Thymus (tissue), 11 donors: ENCODE results near the gene RDH14. TPM values are rescaled to one million over a fixed set of nuclear protein-coding genes. Genes with fewer than 3 reads are reported as not detected.

Experiments used
- DNase-seq, 9 donors: peaks; one replicate each; pipeline ENCODE4 v3.0.0-alpha.2; 2013; ENCODE audit warnings: low spot score in 9 of 9, low read depth in 6 of 9, missing footprints in 1 of 9
- H3K27ac ChIP-seq, 2 donors: one replicate each; pipeline ENCODE4 v1.5.1; 2013; ENCODE audit warnings: control low read depth in 1 of 2, low read depth in 1 of 2, low read length in 1 of 2, mild to moderate bottlenecking in 1 of 2, moderate library complexity in 1 of 2
- H3K27me3 ChIP-seq, 2 donors: one replicate each; pipeline ENCODE4 v1.5.1; 2013; ENCODE audit warnings: low read length in 1 of 2; ENCODE audit not compliant: control insufficient read depth in 2 of 2, insufficient read depth in 1 of 2
- H3K36me3 ChIP-seq, 2 donors: one replicate each; pipeline ENCODE4 v1.5.1; 2013; ENCODE audit warnings: low read length in 1 of 2, mild to moderate bottlenecking in 1 of 2, moderate library complexity in 1 of 2; ENCODE audit not compliant: control insufficient read depth in 2 of 2, insufficient read depth in 2 of 2
- H3K4me1 ChIP-seq, 2 donors: one replicate each; pipeline ENCODE4 v1.5.1; 2013; ENCODE audit warnings: low read length in 2 of 2; ENCODE audit not compliant: control insufficient read depth in 2 of 2, insufficient read depth in 2 of 2
- H3K4me3 ChIP-seq, 2 donors: one replicate each; pipeline ENCODE4 v1.5.1; 2013; ENCODE audit warnings: low read length in 2 of 2, control low read depth in 1 of 2, mild to moderate bottlenecking in 1 of 2
- H3K9me3 ChIP-seq, 2 donors: one replicate each; pipeline ENCODE4 v1.5.1; 2013; ENCODE audit warnings: low read length in 1 of 2, mild to moderate bottlenecking in 1 of 2; ENCODE audit not compliant: control insufficient read depth in 2 of 2, insufficient read depth in 1 of 2
- WGBS: extraction: QIAGEN DNeasy Blood & Tissue Kit; methylation state at CpG from one replicate; pipeline ENCODE4 v1.1.7; 2013; 5-methylcytosine and 5-hydroxymethylcytosine counted together
- polyA plus RNA-seq: library from polyadenylated mRNA; stranded (reverse); fragments of 200-250 nt; gene quantifications from one replicate; pipeline ENCODE4 v1.2.3, GENCODE V29; 2013
- total RNA-seq: library from RNA; stranded (reverse); fragments of 120-200 nt; gene quantifications from one replicate; pipeline ENCODE4 v1.2.4, GENCODE V29; 2013
- donor health status: healthy.

Gene RDH14
- total and polyA plus RNA-seq, 2 donors, result 31.8 to 36.5 TPM

GRCh38 chr2:18522484-18523146 lies 37.8 kb downstream of the RDH14 start:
- no peaks in the 10 kb centered on the region for H3K4me1 ChIP-seq
- no peak overlapping the region for H3K27ac ChIP-seq
- no peaks in the 10 kb centered on the region for H3K9me3 ChIP-seq
- 99% methylated on average over 2 of the region's 2 CpGs for WGBS
- H3K27me3 ChIP-seq, result peaks cover 0 to 10% of the 10 kb centered on the region in 2 donors
- no peaks in the 10 kb centered on the region for H3K36me3 ChIP-seq
- DNase-seq, result no peak
- H3K4me3 ChIP-seq, result no peak overlapping the region

DNA sequence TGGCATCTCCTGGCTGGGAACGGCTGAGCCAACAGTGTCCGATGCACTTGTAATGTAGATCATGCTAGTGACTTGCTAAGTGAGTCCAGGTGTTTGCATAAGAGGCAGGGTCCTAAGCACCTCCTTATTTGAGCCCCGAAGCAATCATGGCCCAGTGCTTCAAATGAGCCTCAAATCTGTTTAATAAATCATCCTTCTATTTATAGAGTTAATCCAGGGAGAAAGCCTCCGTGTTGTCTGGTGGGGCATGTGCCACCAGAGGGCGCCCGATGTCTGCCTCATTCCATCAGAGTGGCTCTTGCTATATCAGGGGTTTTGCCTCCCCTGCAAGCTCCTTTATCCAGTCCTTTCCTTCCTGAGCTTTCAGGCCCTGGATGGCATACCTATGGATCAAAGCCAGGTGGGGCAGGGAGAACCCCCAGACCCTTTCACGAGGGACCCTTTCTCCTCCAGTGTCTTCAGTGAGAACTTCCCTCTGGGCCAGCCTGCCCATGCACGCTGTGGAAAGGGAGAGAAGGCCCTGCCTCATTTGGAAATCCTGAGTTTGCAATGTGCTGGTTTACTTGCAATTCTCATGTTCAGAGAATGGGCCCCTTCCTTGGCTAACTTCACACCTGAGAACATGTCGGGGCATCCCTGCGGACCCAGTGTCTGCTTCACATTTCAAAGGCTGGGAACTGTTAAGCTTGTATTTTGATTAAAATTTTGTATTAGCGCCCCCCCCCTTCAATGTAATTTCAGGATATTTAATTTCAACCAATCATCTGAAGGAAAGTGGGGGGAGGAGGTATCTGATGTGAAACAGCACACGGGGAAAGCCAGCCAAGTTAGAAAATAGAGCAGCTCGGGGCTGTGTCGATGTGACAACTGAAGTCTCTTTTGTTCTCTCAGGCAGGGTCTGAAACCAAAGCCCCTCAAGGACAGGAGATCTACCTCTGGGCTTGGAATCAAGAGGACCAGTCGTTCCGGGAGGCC lies 39.7 kb downstream of the RDH14 start:
- peak overlapping the region in 1 of 2 donors; percentile 64 for H3K27ac ChIP-seq
- no peak overlapping the region for H3K4me3 ChIP-seq
- WGBS, result 57% methylated on average over 16 of the region's 16 CpGs
- peak; percentile 29 to 71 (median 44) for DNase-seq
- H3K9me3 ChIP-seq, result no peaks in the 10 kb centered on the region
- H3K4me1 ChIP-seq, result no peaks in the 10 kb centered on the region
- H3K36me3 ChIP-seq, result no peaks in the 10 kb centered on the region
- H3K27me3 ChIP-seq, result peaks cover 0 to 10% of the 10 kb centered on the region in 2 donors

DNA sequence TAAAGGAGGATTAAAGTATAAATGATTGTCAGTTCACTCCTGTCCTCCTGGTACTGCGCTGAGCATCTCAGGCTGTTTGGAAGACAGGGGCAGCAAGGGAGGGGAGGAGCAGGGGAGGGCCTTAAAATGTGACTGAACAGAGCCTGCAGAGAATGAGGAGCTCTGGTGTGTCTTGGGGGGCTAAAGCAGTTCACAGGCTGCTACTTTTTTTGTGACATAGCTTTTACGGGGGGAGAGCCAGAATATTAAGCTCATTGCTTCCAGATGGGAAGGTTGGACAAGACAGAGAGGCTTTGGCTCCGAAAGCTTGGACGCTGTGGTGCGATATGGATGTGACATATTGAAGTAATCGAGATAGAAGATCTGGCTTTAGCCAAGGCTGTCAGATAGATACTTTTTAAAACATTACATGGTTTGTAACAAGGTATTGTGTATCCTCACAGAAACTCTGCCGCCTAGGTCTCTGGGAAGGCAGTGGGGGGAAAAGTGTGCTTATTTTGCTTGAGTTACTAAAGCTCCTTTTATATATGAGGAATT lies 40.5 kb downstream of the RDH14 start:
- peaks cover 0 to 10% of the 10 kb centered on the region in 2 donors for H3K27me3 ChIP-seq
- WGBS, result 68% methylated on average over 7 of the region's 7 CpGs
- H3K4me3 ChIP-seq, result no peak overlapping the region
- H3K27ac ChIP-seq, result no peak overlapping the region
- no peaks in the 10 kb centered on the region for H3K4me1 ChIP-seq
- no peak for DNase-seq
- H3K9me3 ChIP-seq, result no peaks in the 10 kb centered on the region
- no peaks in the 10 kb centered on the region for H3K36me3 ChIP-seq

GRCh38 chr2:18518116-18519111 lies 42.0 kb downstream of the RDH14 start:
- WGBS, result 90% methylated on average over 11 of the region's 11 CpGs
- Histone ChIP-seq H3K4me1 (no peaks in the 10 kb centered on the region), H3K27ac (no peak overlapping the region), H3K36me3 (no peaks in the 10 kb centered on the region), H3K9me3 (no peaks in the 10 kb centered on the region), H3K4me3 (no peak overlapping the region), H3K27me3 (peaks cover 0 to 8% of the 10 kb centered on the region in 2 donors)
- DNase-seq, result no peak

- no peaks in the 10 kb centered on the region for H3K4me1 ChIP-seq
- no peaks in the 10 kb centered on the region for H3K9me3 ChIP-seq
- no peak for DNase-seq
- H3K27me3 ChIP-seq, result peaks cover 0 to 7% of the 10 kb centered on the region in 2 donors
- H3K36me3 ChIP-seq, result no peaks in the 10 kb centered on the region
- no peak overlapping the region for H3K4me3 ChIP-seq
- 81% methylated on average over 1 of the region's 1 CpG for WGBS
- no peak overlapping the region for H3K27ac ChIP-seq
Measured at GRCh38 chr2:18517386-18517785, 43.1 kb downstream of the RDH14 start.

DNA sequence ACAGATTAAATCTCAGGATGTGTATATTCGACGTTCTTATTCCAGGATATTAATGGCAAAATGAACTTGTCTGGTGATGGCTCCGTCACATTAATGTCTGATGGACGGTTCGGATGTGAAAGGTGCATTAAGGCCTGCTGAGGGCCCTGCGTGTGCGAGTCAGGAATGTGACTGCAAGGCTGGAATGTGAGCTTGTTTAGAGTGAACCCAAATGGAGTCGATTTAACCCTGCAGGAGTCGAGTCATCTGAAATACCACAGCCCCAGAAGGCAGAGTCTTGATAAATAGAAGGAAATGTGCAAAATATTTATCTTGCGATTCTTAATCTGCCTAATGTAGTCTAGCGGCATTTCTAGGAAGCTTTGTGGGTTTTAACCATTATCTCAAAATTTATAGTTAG lies 44.3 kb downstream of the RDH14 start:
- H3K9me3 ChIP-seq, result no peaks in the 10 kb centered on the region
- DNase-seq, result no peak
- H3K4me1 ChIP-seq, result no peaks in the 10 kb centered on the region
- peaks cover 0 to 7% of the 10 kb centered on the region in 2 donors for H3K27me3 ChIP-seq
- no peaks in the 10 kb centered on the region for H3K36me3 ChIP-seq
- H3K27ac ChIP-seq, result no peak overlapping the region
- H3K4me3 ChIP-seq, result no peak overlapping the region
- WGBS, result 74% methylated on average over 11 of the region's 11 CpGs

DNA sequence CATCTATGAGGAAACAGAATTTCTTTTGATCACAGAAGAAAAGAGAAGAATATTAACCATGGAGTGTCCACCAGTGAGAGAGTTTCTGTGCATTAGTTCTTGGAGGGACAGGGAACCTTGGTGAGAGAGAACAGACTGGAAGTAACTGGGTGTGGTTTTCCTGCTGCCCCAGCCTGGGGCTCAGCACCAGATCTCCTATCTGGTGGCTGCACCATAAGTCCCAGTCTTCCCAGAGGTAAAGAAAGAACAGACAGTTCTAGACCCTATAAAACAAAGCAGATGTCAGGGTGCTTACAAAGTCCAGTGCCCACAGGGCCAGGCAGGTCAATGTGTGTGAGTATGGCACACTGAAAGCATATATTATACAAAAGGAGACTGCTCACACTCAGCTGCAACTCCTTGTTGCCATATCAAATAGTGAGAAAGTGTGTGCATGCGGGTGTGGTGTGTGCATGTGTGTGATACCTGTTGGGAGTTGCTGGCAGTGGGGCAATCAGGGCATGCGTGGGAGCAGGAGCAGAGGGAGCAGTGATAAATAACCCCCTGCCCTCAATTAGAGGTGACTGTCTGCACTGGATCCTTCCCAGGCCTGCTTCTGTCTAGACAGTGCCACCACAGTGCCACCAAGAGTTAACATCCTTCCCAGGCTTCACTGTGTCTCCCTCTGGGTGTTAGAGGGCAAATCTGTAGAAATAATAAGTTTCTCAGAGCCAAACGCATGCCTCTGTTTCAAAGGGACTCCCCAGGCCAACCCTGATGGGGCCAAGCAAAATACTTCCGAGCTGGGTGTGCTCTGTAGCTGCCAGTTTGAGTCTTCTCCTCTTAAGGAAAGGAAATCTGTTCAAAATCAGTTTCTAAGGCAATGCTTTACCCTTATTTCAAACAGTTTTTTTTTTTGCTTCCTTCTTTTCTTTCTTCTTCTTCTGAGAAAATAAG lies 45.7 kb downstream of the RDH14 start:
- Histone ChIP-seq H3K4me3 (no peak overlapping the region), H3K36me3 (no peaks in the 10 kb centered on the region), H3K27ac (no peak overlapping the region), H3K27me3 (peaks cover 0 to 5% of the 10 kb centered on the region in 2 donors), H3K4me1 (no peaks in the 10 kb centered on the region), H3K9me3 (no peaks in the 10 kb centered on the region)
- no peak for DNase-seq
- 92% methylated on average over 4 of the region's 4 CpGs for WGBS

DNA sequence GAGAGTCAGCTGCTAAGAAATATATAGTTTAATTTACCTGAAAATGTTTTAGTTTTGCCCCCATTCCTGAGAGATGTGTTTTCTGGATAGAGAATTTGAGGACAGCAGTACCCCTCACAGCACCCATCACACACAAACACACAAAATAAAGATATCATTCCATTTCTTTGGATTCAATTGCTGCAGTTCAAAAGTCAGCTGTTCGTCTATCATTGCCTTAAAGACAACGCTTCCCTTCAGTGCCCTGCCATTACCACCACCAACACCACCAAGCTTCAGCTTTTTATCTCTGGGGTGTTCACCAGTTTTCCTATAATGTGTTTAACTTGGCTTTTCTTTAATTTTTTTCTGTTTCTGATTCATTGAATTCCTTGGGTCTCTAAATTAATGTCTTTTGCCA lies 49.7 kb downstream of the RDH14 start:
- H3K36me3 ChIP-seq, result no peaks in the 10 kb centered on the region
- H3K9me3 ChIP-seq, result no peaks in the 10 kb centered on the region
- no peak for DNase-seq
- no peaks in the 10 kb centered on the region for H3K4me1 ChIP-seq
- WGBS, result 98% methylated on average over 2 of the region's 2 CpGs
- no peaks in the 10 kb centered on the region for H3K27me3 ChIP-seq
- no peak overlapping the region for H3K27ac ChIP-seq
- H3K4me3 ChIP-seq, result no peak overlapping the region
